Esophagus squamous epithelium (tissue), 4 donors: ENCODE measurements around the gene SLC25A13.

Experiments
- CTCF ChIP-seq, 6 experiments: fragments of 450-650 bp in 4 of 6; fragments of 200-600 bp in 2 of 6; sonication (generic) in 2 of 6; IDR thresholded peaks; one replicate each; pipeline ENCODE4 v1.5.1; 2016 to 2019; ENCODE audit warnings: antibody characterized with exemption in 6 of 6, mild to moderate bottlenecking in 4 of 6, moderate library complexity in 4 of 6
- POLR2A ChIP-seq, 4 donors: fragments of 450-650 bp; IDR thresholded peaks; one replicate each; pipeline ENCODE4 v1.6.1; 2017; ENCODE audit warnings: antibody characterized with exemption in 4 of 4, mild to moderate bottlenecking in 4 of 4, moderate library complexity in 3 of 4

GRCh38 chr7:96322373-96322695, 436 bp upstream of the SLC25A13 start:
- TF ChIP-seq CTCF (IDR thresholded peaks at IDR 0.05) (no peak), POLR2A (IDR thresholded peaks at IDR 0.05) (no peak)
